Midbrain (tissue), 1 donor: ENCODE measurements around the gene ZCCHC24.

Experiments
- DNase-seq: peaks from one replicate; lab custom pipeline; 2025; lab: John Stamatoyannopoulos, UW

ZCCHC24 gene

DNA sequence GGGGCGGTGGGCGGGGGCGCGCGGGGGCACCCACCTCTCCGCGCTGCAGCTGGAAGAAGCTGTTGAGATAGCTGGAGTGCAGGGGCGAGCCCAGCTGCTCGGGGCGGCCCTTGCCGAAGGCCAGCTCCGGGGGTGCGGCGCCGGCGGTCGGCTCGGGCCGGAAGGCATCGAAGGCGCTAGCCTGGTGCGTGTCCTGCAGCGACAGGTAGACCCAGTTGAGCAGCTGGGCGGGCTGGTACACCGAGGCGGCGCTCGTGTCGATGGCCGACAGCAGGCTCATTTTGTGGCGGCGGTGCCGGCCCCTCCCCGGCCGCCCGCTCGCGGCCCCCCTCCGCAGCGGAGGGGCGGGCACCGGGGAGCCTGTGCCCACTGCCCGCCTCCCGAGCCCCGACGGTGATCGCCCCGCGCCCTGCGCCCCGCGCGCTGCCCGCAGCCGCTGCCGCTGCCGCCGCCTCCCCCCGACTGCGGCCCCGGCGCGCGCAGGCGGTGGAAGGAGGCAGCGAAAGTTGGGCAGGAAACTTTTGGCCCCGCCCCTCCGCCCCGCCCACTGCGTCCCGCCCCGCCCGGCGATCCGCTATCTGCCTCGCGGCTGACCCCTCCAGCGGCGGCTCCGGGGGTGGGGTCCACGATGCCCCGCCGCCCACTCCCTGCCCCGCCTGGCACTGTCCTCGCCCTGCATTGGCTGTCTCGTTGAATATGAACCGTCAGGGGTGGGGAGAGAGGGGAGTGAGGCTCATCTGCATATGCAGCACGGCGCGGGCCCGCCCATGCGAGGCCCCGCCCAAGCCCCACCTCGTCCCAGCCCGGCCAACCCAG, at the start of gene ZCCHC24:
Gene ZCCHC24 (minus strand): TSS at position 464 of the 816 bp plus-strand sequence. CDS start 184 bp downstream, at position 280.
- peak; percentile 98 for DNase-seq

DNA sequence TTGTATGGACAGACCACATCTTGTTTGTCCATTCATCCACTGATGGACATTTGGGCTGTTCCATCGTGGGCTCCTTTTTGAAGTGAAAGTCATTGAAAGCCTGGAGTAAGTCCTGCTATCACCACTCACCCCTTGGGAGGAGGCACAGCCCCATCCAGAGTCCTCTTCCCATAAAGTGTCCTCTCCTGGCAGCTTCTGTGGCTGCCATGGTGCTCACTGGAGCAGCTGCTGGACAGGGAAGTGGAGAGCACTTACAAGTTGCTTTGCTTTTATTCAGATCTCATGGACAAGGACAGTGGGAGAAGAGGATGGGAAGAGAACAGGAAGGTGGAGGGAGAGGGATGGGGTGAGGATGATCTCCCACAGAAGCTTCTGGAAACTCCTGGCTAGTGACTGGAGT, 48.4 kb upstream of the ZCCHC24 start:
- DNase-seq: no peak

DNA sequence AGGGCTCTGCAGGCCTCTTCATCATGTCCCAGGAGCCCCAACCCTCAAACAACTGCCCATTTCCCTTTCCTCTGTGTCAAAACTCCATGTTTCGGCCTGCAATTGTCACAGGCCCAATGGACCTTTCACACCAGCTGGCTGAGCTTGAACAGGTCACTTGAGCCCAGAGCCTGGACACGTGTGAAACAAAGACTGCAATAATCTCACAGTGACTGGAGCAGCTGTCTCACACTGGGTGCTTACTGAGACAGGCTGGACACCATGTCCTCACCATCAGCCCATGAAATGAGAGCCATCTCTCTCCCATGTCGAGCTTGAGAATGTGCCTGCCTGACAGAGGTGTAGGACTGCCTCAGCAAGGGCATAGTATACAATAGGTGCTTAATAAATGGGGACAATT, 47.4 kb upstream of the ZCCHC24 start:
- DNase-seq: no peak

DNA sequence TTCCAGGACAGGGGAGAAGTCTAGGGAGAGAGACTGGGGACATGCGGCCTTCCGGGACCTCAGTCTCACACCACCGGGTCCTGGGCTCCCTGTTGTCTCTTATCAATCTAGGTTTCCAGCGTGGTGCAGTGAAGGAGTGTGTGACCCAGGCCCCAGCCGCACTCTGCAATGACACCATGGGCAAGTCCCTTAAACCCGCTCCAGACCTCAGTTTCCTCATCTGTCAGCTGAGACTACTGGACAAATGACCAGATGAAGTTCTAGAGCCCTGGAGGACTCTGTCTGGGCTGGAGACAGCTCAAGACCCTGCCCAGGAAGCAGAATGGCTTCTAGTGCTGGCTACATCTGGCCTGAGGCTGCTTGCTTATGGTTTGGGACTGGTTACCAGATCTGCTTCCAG, 46.8 kb upstream of the ZCCHC24 start:
- DNase-seq: no peak

DNA sequence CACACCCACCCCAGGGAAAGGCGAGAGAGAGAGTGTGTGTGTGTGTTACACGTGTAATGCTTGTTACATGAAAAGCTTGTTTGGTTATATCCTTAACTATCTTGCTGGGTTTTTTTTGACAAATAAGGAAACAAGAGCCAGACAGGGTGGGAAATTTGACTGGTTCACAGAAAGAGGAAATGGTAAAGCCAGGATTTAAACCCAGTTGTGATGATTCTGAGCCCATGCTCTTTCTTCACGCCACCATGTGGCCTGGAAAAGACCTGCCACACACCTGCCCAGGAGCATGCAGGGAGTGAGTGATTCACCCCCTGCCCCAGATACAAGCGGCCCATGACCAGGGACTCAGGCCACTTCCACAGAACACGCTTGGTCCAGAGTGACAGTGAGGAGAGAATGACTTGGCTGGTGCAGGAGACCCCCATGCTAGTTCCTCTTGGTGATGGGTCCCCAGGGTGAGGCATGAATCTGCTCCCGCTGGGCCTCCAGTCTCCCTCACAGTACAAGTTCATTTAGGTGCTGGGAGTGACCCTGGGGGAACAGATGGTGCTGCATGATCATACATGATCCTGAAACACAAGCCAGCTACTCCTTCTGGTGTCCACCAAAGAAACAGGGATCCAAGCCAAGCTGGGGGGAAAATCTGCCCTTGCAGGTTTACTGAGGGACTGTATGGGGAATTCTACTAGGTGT, 45.9 kb upstream of the ZCCHC24 start:
- no peak for DNase-seq

DNA sequence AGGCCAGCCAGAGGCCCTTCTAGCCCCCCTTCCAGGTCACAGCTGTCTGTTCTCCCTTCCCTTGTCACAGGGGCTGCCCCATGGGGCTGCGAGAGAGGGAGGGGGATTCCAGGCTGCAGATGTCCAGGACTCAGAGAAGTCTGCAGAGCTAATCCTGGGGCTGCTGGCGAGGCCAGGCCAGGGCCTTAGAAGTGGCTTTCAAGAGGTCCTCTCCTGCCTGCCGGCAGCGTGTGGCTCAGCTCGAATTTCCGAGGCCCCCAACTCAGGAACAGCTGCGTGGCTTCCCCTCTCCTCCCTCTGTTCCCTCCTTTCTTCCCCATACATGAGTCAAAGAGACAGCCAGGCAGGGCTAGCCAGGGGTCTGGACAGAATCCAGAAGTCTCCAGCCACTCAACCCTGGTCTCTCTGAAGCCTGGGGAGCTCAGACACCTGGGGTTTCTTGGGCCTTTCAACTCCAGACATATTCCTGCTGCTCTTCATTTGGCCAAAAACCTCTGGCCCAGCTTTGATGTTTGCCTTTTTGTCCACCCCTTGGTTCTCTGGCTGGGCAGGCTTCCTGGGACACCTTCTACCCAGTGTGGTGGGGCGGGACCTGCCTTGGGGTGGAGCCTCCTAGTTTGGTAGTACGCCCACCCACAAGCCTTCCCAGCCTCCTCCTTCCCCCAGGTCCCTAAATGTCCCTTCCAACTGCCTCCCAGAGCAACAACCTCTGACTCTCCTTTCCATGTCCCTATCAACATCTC, 45.1 kb upstream of the ZCCHC24 start:
- DNase-seq: no peak

DNA sequence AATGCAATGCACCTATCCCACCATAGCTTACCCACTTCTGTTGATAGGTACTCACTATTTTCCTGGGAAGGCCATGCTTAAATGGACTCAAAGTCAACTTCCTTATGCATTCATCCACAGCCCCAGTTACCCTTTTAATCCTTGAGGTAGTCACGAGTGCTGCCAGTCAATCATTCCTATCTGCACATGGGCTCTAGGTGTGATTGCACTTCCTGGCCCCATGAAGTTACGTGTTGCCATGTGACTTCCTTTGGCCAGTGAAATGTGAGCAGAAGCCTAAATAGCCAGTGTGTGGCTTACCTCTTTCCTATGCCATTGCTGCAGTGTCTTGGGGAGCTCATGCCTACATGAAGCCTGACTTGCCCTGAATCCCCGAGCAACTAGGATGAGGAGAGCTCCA, 43.4 kb upstream of the ZCCHC24 start:
- no peak for DNase-seq

DNA sequence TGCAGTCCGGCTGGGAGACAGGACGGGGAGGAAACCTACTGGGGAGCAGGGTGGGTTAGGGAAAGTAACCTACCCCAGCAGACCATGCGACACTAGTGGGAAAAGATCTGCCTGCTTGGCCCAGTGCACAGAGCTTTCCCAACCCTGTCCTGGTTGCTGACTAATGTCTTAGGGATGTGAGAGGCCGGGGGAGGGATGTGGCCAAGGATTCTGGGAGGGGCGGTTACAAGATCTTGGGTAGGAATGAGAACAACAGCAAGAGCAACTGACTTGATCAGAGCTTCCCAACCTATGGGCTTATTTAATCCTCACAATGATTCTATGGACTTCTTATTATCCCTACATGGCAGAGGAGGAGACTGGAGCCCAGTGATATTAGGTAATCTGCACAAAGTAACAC, 42.9 kb upstream of the ZCCHC24 start:
- DNase-seq: no peak

DNA sequence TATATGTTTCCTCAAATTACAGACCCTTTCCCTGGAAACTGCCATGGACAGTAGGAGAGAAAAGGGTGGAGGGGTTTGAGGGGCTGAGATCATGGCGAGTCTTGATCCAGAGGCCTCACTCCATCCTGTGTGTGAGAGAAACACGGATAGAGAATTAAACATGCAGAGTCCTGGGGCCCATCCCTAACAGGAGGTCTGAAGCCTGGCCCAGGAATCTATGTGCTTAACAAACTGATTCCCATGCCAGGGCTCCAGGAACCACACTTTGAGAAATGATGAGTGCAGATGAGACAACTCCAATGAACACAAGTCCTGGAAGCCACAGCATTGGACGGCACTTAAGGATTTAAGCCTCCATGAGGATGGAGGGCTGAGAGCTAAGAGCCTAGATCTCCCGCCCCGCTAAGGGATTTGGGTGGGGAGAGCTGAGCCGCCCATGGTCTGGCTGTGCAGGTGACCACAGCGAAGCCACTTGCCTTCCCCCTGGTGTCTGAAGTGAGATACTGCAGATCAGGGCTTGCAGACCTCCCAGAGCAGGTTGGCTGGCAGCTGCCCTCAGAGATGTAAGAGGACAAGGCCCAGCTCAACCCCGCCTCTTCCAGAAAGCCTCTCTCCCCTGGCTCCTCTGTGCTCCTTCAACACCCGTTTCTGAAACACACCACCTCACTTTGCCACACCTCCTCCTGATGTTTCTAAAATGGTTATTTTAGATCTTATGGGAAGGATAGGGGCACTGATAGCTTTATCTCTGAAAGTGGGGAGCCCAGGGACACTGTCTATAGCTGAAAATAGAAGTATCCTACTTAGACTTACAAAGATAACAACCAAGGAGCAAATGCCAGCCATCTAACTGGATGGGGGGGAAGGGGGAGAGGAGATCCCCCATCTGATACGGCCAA, 42.1 kb upstream of the ZCCHC24 start:
- no peak for DNase-seq

DNA sequence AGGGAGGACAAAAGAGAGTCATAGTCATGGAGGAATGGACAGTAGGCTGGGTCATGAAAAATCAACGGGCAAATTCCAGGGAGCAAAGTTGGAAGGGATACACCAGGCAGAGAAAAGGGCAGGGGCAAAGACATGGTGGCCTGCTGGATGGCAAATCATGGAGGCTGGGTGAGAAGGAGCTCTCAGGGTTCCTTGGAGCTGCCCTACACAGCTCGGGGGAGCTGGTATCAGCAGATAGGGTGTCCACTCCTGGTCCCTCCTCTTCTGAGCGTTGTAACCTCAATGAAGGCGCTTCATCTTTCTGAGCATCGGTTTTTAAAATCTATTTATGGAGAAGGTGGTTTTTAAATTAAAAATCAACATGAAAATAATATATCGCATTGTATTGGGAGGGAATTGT, 39.1 kb upstream of the ZCCHC24 start:
- DNase-seq: no peak

DNA sequence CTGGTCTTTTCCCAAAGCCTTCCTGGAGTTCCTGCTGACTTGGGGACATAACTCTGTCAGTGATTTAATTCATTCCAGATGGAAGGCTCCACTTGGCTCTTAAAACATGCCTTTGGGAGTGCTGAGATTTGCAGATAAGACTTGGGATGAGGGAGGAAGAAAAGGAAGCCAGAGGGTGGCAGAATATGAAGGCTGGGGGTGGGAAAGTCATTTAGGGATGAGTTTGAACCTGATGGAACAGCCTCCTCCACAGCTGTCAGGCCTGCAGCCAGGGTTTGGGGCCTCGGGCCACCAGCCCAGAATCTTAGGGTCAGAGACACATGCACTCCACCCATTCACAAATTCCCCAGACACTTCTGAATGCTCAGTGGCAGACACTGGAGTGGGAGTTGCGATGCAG, 38.5 kb upstream of the ZCCHC24 start:
- DNase-seq: no peak

DNA sequence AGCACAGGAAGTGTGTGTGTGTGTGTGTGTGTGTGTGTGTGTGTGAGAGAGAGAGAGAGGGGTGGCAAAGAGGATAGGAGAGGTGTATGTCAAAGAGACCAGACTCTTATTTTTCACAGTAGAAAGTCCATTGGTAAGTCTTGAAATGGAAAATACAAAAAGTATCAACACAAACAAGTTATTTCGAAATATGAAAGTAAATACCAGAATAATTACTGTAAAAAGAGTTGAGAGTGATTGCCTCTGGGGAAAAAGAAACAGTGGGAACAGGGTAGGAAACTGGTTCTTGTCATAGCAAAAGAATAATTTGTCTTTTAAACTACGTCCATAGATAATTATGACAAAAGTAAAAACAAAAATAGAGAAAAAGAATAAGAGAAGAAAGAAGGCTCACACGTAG, 37.9 kb upstream of the ZCCHC24 start:
- DNase-seq: no peak

DNA sequence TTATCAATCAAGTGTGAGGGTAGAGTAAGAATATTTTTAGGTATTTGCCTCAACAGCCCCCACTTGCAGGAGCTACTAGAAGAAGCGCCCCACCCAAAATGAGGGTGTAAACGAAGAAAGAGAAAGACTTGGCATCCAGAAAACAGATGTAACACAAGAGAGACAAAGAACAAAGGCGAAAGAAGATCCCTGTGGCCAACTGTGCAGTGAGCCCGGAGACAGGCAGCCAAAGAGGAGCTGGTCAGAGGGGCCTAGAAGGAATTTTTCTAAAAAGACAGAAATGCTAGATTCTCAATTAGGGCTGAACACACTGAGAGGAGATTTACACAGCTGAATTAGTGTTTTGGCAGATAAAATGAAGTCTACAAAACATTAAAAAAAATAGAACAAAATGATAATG, 37.3 kb upstream of the ZCCHC24 start:
- no peak for DNase-seq

DNA sequence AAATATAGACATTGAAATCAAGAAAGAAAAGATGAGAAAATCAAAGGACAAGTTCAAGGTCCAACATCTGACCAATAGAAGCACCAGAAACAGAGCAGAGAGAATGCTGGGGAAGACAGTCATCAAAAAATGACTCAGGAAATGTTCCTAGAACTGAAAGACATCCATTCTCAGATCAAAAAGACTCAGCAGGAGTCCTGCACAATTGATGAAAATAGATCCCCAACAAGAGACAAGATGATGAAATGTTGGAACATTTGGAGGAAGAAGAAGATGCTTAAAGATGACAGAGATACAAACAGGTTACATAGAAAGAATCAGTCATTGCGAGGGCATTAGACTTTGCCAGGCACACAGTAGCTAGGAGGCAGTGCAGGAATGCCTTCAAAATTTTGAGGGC, 36.9 kb upstream of the ZCCHC24 start:
- DNase-seq: no peak

DNA sequence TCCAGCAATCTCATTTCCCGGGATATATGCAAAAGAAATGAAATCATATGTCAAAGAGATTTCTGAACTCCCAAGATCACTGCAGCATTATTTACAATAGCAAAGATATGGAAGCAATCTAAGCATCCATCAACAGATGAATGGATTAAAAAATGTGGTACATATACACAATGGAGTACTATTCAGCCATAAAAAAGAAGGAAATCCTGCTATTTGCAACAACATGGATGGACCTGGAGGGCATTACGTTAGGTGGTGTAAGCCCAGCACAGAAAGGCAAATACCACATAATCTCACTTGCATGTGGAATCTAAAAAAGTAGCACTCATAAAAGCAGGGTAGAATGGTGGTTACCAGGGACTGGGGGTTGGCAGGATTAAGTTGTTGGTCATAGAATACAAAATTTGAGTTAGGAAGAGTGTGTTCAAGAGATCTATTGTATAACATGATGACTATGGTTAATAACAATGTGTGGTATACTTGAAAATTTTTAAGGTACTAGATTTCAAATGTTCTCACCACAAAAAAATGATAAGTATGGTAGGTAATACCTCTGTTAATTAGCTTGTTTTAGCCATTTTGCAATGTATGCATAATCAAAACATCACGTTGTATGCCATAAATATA, 34.0 kb upstream of the ZCCHC24 start:
- no peak for DNase-seq

DNA sequence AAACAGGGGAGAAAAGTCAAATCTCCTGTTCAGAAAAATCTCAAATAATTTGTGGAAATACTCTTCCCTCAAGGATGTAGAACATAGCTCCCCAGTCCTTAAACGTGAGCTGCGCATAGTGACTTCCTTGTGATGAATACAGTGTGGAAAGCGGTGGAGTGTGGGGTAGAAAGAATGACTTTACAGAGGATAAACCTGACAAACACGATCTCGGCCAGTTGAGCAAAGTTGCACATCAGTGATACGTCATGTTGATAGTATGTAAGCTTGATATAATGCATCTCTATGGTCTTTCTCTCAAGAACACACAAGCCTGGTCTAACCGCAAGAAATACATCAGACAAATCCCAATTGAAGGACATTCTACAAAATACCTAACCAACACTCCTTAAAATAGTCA, 32.0 kb upstream of the ZCCHC24 start:
- DNase-seq: no peak

DNA sequence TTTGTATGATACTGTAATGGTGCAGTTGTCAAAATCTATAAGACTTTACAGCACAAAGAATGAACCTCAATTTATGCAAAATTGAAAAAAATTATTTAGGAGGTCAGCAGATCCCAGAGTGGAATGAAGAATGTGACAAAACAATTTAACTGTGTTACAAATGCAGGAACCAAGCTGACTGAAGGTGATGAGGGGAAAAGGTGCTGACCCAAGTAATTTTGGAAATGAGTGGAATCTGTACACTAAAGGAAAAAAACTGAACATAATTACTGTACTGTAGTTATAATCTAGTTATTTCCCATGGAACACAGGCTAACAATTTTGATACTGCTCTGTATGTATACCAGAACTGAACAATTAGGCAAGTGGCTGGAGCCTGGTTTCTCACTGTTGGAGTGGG, 31.2 kb upstream of the ZCCHC24 start:
- no peak for DNase-seq

DNA sequence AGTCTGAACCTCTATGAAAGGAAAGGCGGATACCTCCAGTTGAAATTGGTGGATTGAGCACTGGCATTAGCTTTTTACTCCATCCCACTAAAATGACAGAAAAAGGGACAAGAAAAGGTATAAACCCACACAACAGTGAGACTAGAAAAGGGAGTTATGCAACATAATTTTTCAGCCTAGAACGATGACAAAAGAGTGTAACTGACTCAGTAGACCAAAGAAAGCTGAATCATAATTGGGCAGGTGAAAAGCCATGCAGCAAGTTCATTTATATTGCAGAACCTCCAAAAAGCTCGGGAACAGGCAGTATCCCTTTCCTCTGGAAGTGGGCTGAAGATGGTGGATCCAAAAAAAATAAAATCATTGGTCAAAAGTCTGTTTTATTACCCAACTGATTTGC, 30.5 kb upstream of the ZCCHC24 start:
- no peak for DNase-seq

DNA sequence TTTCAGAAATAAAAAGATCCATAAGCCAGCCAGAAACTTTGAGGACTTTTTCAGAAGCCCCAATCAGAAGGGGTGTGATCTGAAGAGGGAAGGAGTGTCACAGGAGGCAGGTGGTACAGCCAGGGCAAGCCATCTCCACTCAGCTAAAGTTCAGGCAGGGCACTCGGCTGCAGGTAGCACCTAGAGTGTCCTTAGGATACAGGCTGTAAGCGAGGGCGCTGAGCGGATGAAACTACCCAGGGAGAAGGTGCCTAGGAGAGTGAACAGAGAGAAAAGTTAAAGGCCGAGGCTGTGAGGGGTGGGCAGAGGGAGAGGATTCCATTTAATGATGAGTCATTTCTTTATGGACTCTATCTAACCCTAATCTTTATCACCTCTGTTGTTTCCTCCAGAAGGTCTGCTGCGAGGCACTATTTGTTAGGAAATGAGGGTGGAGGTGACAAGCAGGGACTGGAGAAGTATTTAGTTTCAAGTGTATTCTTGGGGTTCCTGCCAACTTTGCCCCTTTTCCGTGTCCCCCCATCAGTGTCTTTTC, 29.8 kb upstream of the ZCCHC24 start:
- DNase-seq: no peak

DNA sequence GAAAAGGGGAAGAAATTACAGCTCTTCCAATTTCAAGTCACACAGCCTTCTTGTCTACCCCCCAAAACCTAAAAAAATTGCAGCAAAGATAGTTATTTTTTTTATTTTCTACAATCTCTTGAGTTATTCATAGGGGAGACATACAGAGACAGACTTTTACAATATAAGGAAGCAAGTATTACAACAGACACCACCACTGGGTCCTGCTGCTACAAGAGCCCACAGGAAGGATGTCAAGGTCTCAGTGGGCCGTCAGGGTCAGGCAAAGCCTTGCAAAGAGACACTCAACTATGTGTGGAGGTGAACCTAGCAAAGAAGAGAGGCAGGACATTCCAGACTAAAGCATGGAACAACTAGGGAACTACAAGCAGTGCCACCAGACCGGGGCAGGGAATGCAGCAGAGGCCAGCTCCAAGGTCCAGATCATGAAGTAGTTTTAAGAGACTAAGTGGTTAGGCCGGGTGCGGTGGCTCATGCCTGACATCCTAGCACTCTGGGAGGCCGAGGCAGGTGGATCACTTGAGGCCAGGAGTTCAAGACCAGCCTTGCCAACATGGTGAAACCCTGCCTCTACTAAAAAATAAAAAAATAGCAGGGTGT, 28.2 kb upstream of the ZCCHC24 start:
- DNase-seq: no peak

DNA sequence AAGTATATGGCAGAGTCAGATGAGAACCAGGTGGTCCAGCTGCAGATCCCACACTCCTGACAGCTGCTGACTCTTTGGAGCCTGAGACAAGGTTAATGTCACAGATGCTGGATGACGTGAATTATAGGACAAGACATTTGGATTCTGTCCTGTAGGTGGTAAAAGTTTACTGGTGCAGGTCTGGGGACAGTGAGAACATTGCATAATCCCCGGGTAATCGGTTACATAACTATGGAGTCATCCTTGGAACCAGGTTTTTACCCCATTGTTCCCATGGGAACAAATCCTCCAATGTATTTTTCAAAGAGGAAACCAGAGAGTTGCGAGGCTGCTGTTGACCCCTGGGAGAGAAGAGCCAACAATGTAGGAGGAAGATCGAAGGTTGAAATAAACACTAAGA, 27.5 kb upstream of the ZCCHC24 start:
- DNase-seq: no peak
